A549 (cell line): ENCODE data around the gene PPFIA2. TPM values are rescaled to one million over a fixed set of nuclear protein-coding genes. Genes with fewer than 3 reads are reported as not detected.

ENCODE experiments used
- ATAC-seq, 2 experiments: fragments of 200-7000 bp in 1 of 2; fragments of >200 bp in 1 of 2; cut with Nextera tagmentation in 1 of 2; cut with Tn5 transposase in 1 of 2; 3 replicates each; pipeline versions ENCODE4 v1.8.0 to v1.9.1; 2018 to 2020; ENCODE audit warnings: mild to moderate bottlenecking in 1 of 2, moderate library complexity in 1 of 2
- CTCF ChIA-PET: fragments of 300-600 bp; sonication (Branson Sonifier 250); formaldehyde crosslinking; extraction: SDS; loops from one replicate; lab custom pipeline; 2021; ENCODE audit warnings: antibody characterized with exemption, inconsistent platforms; lab: Yijun Ruan, JAX
- POLR2A ChIA-PET: fragments of 350-600 bp; formaldehyde crosslinking; extraction: SDS; loops from one replicate; lab custom pipeline; 2021; ENCODE audit warnings: antibody characterized with exemption, inconsistent platforms; lab: Yijun Ruan, JAX
- DNase-seq, 2 experiments: peaks; one replicate each; pipeline versions ENCODE4 v3.0.0 to v3.0.0-alpha.2; 2011 to 2016; ENCODE audit warnings: low read depth in 1 of 2, low spot score in 1 of 2
- FAIRE-seq: peaks from 2 replicates; lab custom pipeline; 2011; peaks lifted over from hg19 to GRCh38; lab: Jason Lieb, UNC
- H3K27ac ChIP-seq, 2 experiments: fragments of >200 bp; sonication (Bioruptor Twin); formaldehyde crosslinking; 3 replicates each; pipeline ENCODE4 v1.5.1; 2016 to 2017
- H3K4me1 ChIP-seq: fragments of >200 bp; sonication (Bioruptor Twin); formaldehyde crosslinking; 3 replicates; pipeline ENCODE4 v1.6.1; 2016
- H3K4me2 ChIP-seq: fragments of >200 bp; sonication (Bioruptor Twin); formaldehyde crosslinking; 3 replicates; pipeline ENCODE4 v1.6.1; 2016
- H3K4me3 ChIP-seq: fragments of >200 bp; sonication (Bioruptor Twin); formaldehyde crosslinking; 3 replicates; pipeline ENCODE4 v1.5.1; 2016
- H3K9me3 ChIP-seq: fragments of >200 bp; sonication (Bioruptor Twin); formaldehyde crosslinking; 3 replicates; pipeline ENCODE4 v1.6.1; 2016
- CBX2 ChIP-seq: fragments of 200-600 bp; sonication (generic); IDR thresholded peaks from 2 replicates; pipeline ENCODE4 v1.6.1; 2016; ENCODE audit warnings: low read depth, mild to moderate bottlenecking, borderline replicate concordance
- CBX8 ChIP-seq: fragments of 200-600 bp; sonication (generic); IDR thresholded peaks from 2 replicates; pipeline ENCODE4 v1.6.1; 2016
- CEBPB ChIP-seq, 2 experiments: fragments of >200 bp in 1 of 2; sonication (Bioruptor Twin) in 1 of 2; formaldehyde crosslinking in 1 of 2; IDR thresholded peaks; 2 replicates each; pipeline ENCODE4 v1.6.1; 2012 to 2016
- CHD4 ChIP-seq: fragments of 200-600 bp; sonication (generic); IDR thresholded peaks from 2 replicates; pipeline ENCODE4 v1.6.1; 2016; ENCODE audit warnings: antibody characterized with exemption, mild to moderate bottlenecking, borderline replicate concordance
- EHF ChIP-seq: fragments of 250-450 bp; sonication (Bioruptor Pico); IDR thresholded peaks from 2 replicates; pipeline ENCODE4 v1.5.0; 2020; ENCODE audit warnings: mild to moderate bottlenecking
- EP300 ChIP-seq, 2 experiments: fragments of >200 bp; sonication (Bioruptor Twin); formaldehyde crosslinking; IDR thresholded peaks; 2 replicates in 1 of 2; 3 replicates in 1 of 2; pipeline ENCODE4 v1.6.1; 2016 to 2017
- HDAC2 ChIP-seq: fragments of 200-600 bp; sonication (generic); IDR thresholded peaks from 2 replicates; pipeline ENCODE4 v1.6.1; 2016
- HOXA7 ChIP-seq: fragments of 250-450 bp; sonication (Bioruptor Pico); IDR thresholded peaks from 2 replicates; pipeline ENCODE4 v1.5.0; 2020; ENCODE audit warnings: mild to moderate bottlenecking, moderate library complexity
- MAFK ChIP-seq: fragments of 450-650 bp; IDR thresholded peaks from 2 replicates; pipeline ENCODE4 v1.6.1; 2014; ENCODE audit not compliant: partially characterized antibody
- MAZ ChIP-seq: fragments of 150-350 bp; IDR thresholded peaks from 2 replicates; pipeline ENCODE4 v1.6.1; 2014; ENCODE audit warnings: antibody characterized with exemption, low read depth, low read length, borderline replicate concordance
- NFE2L2 ChIP-seq: fragments of 150-350 bp; conservative IDR thresholded peaks from 2 replicates; pipeline ENCODE4 v1.6.1; 2014; ENCODE audit warnings: low read length
- POLR2A ChIP-seq: IDR thresholded peaks from 2 replicates; pipeline ENCODE4 v1.6.1; 2012; ENCODE audit warnings: mild to moderate bottlenecking, low read length
- RFX5 ChIP-seq: fragments of 450-650 bp; IDR thresholded peaks from 2 replicates; pipeline ENCODE4 v1.7.1; 2014; ENCODE audit warnings: antibody characterized with exemption, mild to moderate bottlenecking, moderate library complexity
- RNF2 ChIP-seq: fragments of 200-600 bp; sonication (generic); IDR thresholded peaks from 2 replicates; pipeline ENCODE4 v1.6.1; 2016; ENCODE audit warnings: low read depth, mild to moderate bottlenecking, antibody characterized with exemption, moderate library complexity, borderline replicate concordance
- SMC3 ChIP-seq: fragments of >200 bp; sonication (Bioruptor Twin); formaldehyde crosslinking; IDR thresholded peaks from 3 replicates; pipeline ENCODE4 v1.6.1; 2018; ENCODE audit warnings: inconsistent platforms
- TP53 ChIP-seq: fragments of 250-450 bp; sonication (Bioruptor Pico); IDR thresholded peaks from 2 replicates; pipeline ENCODE4 v1.5.0; 2021; ENCODE audit warnings: mild to moderate bottlenecking, moderate library complexity
- ZC3H11A ChIP-seq: fragments of 450-650 bp; IDR thresholded peaks from 2 replicates; pipeline ENCODE4 v1.6.1; 2014; ENCODE audit warnings: antibody characterized with exemption, mild to moderate bottlenecking
- ZSCAN20 ChIP-seq: fragments of 250-450 bp; sonication (Bioruptor Pico); IDR thresholded peaks from 2 replicates; pipeline ENCODE4 v1.8.0; 2022; ENCODE audit warnings: mild to moderate bottlenecking, moderate library complexity
- WGBS: methylation state at CpG from one replicate; pipeline ENCODE4 v1.1.6; 2017; ENCODE audit errors: missing lambda C conversion rate; 5-methylcytosine and 5-hydroxymethylcytosine counted together
- polyA plus RNA-seq, 4 experiments: library from polyadenylated mRNA; depleted of rRNA in 3 of 4; stranded (reverse); fragments of >200 nt; fragmentation: RNase III in 1 of 4; extraction: RNeasy Plus Mini Kit Qiagen cat#74134 plus additional on column Dnase treatment in 1 of 4; gene quantifications; 2 replicates in 3 of 4; 3 replicates in 1 of 4; pipeline ENCODE4 v1.2.3, GENCODE V29; 2011 to 2017
- TF ChIP-seq, protein P1 (sequence below): fragments of 450-650 bp; IDR thresholded peaks from 2 replicates; pipeline ENCODE4 v1.6.1; 2014; ENCODE audit warnings: antibody characterized with exemption
- TF ChIP-seq, protein P2 (sequence below): IDR thresholded peaks from 2 replicates; pipeline ENCODE4 v1.6.1; 2012
- TF ChIP-seq, protein P3 (sequence below): fragments of 200-600 bp; sonication (generic); IDR thresholded peaks from 2 replicates; pipeline ENCODE4 v1.6.1; 2016; ENCODE audit warnings: antibody characterized with exemption, mild to moderate bottlenecking, moderate library complexity
- TF ChIP-seq, protein P4 (sequence below): IDR thresholded peaks from 2 replicates; pipeline ENCODE4 v1.6.1; 2012

Gene PPFIA2
- polyA plus RNA-seq, 2 of the 4 experiments (the other 2 are of a cell fraction): not detected

DNA sequence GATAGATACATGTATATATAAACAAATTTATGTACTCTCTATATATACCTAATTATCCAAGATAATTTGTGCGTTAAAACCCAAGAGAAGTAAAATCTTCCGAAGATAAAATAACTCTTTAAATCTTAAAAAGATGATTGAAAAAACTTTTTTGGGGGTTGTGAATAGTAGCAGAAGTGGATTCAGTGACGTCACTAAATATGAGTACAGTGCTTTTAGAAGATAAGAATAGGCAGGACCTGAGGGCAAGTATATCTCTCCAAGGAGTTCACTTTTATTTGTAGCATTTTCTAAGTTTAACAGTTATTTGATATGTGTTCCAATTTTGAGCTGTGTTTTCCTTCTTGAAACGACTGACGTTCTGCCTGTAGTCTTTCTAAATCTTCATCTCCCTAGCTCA lies 319.8 kb downstream of the PPFIA2 start:
- DNase-seq (no peak), ATAC-seq (no peak), FAIRE-seq (no peak)
- TF ChIP-seq TP53 (CRISPR knock-in tag): no peak
- no peak for TF ChIP-seq CHD4
- no peak for TF ChIP-seq EP300 (IDR thresholded peaks at IDR 0.05)
- TF ChIP-seq CBX8: no peak
- no peak for TF ChIP-seq POLR2A
- TF ChIP-seq NFE2L2: no peak
- TF ChIP-seq RNF2: no peak
- TF ChIP-seq MAFK: no peak
- TF ChIP-seq CBX2: no peak
- TF ChIP-seq, protein P1, sequence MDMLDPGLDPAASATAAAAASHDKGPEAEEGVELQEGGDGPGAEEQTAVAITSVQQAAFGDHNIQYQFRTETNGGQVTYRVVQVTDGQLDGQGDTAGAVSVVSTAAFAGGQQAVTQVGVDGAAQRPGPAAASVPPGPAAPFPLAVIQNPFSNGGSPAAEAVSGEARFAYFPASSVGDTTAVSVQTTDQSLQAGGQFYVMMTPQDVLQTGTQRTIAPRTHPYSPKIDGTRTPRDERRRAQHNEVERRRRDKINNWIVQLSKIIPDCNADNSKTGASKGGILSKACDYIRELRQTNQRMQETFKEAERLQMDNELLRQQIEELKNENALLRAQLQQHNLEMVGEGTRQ: no peak
- no peak for TF ChIP-seq HOXA7 (CRISPR knock-in tag)
- TF ChIP-seq SMC3: no peak
- no peak for TF ChIP-seq RFX5
- TF ChIP-seq HDAC2: no peak
- TF ChIP-seq, protein P2, sequence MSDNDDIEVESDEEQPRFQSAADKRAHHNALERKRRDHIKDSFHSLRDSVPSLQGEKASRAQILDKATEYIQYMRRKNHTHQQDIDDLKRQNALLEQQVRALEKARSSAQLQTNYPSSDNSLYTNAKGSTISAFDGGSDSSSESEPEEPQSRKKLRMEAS: no peak
- H3K4me1 ChIP-seq: no peaks in the 10 kb centered on the region
- H3K27ac ChIP-seq: no peak overlapping the region
- ChIA-PET POLR2A (no interaction called here), CTCF (no interaction called here)
- 51% methylated on average over 5 of the region's 5 CpGs for WGBS
- no peak overlapping the region for H3K4me2 ChIP-seq
- no peak overlapping the region for H3K4me3 ChIP-seq
- no peaks in the 10 kb centered on the region for H3K9me3 ChIP-seq

DNA sequence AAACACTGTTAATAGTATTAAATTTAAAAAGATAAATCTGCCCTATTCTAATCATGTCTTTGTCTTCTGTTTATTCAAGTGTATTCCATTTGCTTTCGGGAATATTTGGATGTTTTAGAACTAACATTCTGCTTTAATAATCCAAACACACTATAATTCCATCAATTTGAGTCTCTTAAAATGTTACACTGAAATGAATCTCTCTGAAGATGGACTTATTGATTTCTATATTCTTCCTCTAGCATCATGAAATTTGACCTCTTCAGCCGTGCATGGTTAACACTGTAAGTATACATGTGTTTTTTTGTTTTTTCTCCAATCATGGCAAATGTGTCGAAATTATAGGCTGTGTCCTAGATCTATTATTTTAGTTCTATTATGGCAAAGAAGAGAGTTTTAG lies 342.1 kb downstream of the PPFIA2 start:
- DNase-seq (no peak), FAIRE-seq (no peak), ATAC-seq (no peak)
- POLR2A ChIA-PET: no interaction called here
- no peaks in the 10 kb centered on the region for H3K4me1 ChIP-seq
- no peak for TF ChIP-seq CEBPB (IDR thresholded peaks at IDR 0.05)
- TF ChIP-seq EHF: no peak
- CTCF ChIA-PET: no interaction called here
- WGBS: 5% methylated on average over 3 of the region's 3 CpGs
- H3K4me3 ChIP-seq: no peak overlapping the region
- no peak overlapping the region for H3K4me2 ChIP-seq
- H3K27ac ChIP-seq: no peak overlapping the region
- H3K9me3 ChIP-seq: no peaks in the 10 kb centered on the region

DNA sequence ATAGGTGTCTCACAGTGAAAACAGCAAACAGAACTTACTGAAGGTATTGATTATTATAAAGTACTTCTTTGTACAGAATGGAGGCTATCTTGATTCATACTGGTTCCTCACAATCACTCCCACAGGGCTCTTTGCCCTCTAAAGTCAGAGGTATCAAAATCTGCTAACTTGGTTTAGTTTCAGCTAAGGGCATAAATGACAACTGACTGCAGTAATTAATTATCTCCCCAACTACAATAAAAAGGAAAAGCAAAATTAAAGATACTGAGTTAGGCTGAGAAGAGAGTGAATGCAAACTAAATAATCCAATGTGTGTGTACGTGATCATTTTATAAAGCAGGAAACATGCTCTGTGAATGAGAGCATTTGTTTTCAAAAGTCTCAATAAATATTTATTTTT lies 342.6 kb downstream of the PPFIA2 start:
- POLR2A ChIA-PET: no interaction called here
- TF ChIP-seq, protein P3, sequence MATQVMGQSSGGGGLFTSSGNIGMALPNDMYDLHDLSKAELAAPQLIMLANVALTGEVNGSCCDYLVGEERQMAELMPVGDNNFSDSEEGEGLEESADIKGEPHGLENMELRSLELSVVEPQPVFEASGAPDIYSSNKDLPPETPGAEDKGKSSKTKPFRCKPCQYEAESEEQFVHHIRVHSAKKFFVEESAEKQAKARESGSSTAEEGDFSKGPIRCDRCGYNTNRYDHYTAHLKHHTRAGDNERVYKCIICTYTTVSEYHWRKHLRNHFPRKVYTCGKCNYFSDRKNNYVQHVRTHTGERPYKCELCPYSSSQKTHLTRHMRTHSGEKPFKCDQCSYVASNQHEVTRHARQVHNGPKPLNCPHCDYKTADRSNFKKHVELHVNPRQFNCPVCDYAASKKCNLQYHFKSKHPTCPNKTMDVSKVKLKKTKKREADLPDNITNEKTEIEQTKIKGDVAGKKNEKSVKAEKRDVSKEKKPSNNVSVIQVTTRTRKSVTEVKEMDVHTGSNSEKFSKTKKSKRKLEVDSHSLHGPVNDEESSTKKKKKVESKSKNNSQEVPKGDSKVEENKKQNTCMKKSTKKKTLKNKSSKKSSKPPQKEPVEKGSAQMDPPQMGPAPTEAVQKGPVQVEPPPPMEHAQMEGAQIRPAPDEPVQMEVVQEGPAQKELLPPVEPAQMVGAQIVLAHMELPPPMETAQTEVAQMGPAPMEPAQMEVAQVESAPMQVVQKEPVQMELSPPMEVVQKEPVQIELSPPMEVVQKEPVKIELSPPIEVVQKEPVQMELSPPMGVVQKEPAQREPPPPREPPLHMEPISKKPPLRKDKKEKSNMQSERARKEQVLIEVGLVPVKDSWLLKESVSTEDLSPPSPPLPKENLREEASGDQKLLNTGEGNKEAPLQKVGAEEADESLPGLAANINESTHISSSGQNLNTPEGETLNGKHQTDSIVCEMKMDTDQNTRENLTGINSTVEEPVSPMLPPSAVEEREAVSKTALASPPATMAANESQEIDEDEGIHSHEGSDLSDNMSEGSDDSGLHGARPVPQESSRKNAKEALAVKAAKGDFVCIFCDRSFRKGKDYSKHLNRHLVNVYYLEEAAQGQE: no peak
- TF ChIP-seq ZSCAN20 (no peak), ZC3H11A (no peak), EP300 (IDR thresholded peaks at IDR 0.05) (no peak), TP53 (CRISPR knock-in tag) (no peak), MAZ (no peak), RFX5 (no peak)
- TF ChIP-seq, protein P4, sequence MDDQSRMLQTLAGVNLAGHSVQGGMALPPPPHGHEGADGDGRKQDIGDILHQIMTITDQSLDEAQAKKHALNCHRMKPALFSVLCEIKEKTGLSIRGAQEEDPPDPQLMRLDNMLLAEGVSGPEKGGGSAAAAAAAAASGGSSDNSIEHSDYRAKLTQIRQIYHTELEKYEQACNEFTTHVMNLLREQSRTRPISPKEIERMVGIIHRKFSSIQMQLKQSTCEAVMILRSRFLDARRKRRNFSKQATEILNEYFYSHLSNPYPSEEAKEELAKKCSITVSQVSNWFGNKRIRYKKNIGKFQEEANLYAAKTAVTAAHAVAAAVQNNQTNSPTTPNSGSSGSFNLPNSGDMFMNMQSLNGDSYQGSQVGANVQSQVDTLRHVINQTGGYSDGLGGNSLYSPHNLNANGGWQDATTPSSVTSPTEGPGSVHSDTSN: no peak
- TF ChIP-seq, all 56 proteins: peak for 0
- H3K4me2 ChIP-seq: no peak overlapping the region
- ATAC-seq (no peak), DNase-seq (no peak), FAIRE-seq (no peak)
- 25% methylated on average over 1 of the region's 1 CpG for WGBS
- no peaks in the 10 kb centered on the region for H3K4me1 ChIP-seq
- H3K4me3 ChIP-seq: no peak overlapping the region
- no peaks in the 10 kb centered on the region for H3K9me3 ChIP-seq
- no peak overlapping the region for H3K27ac ChIP-seq
- CTCF ChIA-PET: no interaction called here
